ENCODE results near the gene CSMD2. TPM values are rescaled to one million over a fixed set of nuclear protein-coding genes. Genes with fewer than 3 reads are reported as not detected.

Gene CSMD2
- total RNA-seq, 1 donor from 2014 or later, result not detected

DNA sequence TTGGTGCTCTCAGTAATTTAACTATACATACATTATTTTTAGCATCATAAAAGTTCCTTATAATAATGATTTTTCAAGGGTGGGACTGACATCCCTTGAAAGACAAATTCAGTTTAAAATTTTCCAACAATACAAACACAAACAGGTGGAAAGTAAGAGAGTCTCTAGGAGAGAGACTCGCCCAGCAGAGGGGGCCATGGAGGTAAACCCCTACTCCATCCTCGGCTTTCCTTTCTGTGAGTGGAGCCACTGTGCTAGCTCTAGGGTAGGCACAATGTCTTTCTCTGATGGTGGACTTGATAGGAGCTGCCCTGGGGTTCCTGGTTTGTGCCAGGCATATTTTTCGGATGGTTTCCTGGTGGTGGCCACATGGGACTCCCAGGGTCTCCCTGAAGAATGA lies 8.3 kb downstream of the CSMD2 start:
- DNase-seq (ENCODE audit: low read depth), result no peak

- DNase-seq (ENCODE audit: low read depth), result no peak
Observed at GRCh38 chr1:34155860-34156259, 9.2 kb downstream of the CSMD2 start.

DNA sequence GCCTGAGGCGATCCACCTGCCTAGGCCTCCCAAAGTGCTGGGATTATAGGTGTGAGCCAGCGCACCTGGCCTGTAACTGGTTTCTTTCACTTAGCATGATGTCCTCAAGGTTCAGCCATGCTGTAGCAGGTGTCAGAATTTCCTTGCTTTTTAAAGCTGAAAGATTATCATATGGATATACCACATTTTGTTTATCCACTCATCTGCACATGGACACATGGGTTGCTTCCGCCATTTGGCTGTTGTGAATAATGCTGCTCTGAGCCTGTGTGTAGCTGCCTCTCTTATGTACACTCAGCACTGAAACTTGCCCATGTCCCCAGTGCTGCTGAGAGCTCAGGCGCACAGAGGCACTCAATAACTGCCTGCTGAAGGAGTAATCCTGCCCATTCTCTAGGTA lies 11.8 kb downstream of the CSMD2 start:
- no peak for DNase-seq (ENCODE audit: low read depth)

DNA sequence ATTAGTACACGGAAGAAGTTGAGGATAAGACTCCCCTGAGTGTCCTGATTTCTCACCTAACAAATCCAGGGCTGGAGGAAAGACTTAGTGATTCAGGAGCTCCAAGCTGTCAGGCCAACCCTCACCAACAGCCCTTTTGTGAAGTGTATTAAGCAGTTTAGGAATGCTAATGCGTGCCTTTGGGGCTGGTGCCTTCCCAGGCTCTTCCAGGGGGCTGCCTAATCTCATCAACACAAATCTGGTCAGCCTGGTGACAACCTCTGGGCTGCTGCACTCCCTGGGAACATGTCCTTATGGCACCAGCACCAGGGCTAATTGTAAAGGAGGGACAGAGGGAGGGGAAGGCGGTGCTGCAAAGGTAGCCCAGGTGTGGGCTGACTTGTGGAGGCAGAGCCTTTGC lies 15.5 kb downstream of the CSMD2 start:
- no peak for DNase-seq (ENCODE audit: low read depth)

DNA sequence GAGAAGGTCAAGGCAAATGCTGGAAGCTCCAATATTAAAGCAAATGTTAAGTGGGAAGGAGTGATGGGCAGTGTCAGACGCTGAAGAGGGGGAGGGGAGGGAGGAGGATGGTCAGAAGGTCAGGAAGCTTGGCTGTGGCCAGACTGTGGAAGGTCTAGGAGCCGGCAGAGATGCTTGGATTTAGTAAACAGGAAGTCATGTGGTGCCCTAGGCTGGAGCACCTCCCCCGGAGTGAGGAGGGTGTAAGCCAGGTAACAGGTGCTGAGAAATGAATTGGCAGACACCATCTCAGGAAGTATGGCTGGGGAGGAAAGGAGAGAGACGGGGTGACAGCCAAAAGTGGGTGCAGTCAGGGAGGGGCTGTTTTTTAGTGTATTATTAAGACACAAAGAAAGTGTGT lies 17.7 kb downstream of the CSMD2 start:
- DNase-seq (ENCODE audit: low read depth), result no peak

GRCh38 chr1:34144766-34145165 lies 20.3 kb downstream of the CSMD2 start:
- no peak for DNase-seq (ENCODE audit: low read depth)

DNA sequence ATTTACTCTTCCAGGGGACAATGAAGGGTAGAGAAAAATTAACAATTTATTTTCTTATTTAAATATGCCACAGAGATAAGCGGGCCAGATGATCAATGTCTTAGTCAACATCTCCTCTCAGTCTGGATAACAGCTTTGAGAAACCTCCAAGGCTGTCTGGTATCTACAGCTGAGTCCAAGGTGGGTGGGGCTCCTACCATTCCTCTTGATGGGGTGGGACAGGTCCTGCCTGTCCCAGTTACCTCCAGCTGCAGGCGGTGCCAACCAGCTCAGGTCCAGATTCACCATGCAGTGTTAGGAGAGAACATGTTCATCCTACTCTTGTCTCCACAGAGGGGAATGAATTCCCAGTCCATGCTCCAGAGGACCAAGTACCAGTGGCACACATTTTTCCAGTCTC lies 21.1 kb downstream of the CSMD2 start:
- DNase-seq (ENCODE audit: low read depth), result no peak

DNA sequence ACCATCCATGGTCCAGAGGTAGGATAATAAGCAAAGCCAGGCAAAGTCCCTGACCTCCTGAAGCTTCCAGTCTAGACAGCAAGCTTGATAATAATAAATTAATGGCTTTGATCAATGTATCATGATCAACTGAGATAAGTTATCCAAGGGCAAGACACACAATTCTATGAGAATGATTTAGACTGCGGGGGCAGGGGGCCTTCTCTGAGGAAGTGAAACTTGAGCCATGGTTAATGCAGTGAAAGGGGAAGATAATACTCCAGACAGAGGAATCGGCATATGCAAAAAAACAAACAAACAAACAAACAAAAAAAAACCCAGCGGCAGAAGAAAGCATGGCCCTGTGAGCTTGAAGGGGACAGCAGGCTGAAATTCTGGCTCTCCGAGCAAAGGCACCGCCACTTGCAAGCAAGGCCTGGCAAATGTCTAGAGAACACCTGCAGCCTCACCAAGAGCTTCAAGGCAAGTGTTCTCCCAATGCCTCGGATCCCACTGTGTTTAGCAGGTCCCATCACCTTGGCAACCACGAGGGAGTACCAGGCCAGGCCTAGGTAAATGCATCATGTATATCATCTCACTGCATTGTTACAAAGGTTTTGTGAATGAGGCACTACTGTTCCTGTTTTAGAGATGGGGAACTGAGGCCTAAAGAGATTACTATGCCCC lies 24.9 kb downstream of the CSMD2 start:
- no peak for DNase-seq (ENCODE audit: low read depth)

GRCh38 chr1:34137411-34137810 lies 27.6 kb downstream of the CSMD2 start:
- DNase-seq (ENCODE audit: low read depth), result no peak

GRCh38 chr1:34132161-34132420 lies 32.9 kb downstream of the CSMD2 start:
- DNase-seq (ENCODE audit: low read depth), result no peak

DNA sequence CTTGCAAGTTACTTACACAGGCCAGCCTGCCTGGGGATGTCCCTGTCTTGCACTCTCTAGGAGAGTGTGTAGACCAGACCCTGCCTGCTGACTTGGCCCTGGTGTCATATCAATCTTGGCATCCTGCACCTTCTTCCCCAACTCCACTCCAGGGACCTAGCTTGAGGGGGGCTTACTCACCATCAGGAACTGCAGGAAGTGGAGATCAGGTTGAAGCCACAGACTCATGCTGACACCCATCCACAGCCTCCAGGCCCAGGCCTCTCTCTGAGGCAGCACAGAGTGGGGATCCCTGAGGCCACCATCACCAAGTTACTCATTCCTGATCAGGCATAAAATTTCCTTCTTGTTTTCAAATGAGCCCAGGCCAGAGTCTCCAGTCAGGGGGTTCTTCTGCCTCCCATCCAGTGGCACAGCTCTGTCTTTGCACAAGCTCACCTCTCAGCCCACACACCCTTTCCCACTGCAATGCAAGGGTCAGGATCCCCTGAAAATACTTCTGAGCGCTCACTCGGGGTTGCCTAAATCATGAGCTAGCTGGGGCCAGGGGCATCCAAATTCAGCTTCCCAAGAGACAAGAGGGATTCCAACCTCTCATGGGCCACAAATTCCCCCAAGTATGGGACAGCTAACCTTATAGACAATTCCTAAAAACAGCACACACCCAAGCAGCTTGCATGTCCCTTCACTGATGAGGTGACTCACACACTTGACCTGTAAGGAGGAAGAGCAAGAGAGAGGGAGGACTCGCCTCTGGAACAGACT lies 33.5 kb downstream of the CSMD2 start:
- DNase-seq (ENCODE audit: low read depth), result no peak

DNA sequence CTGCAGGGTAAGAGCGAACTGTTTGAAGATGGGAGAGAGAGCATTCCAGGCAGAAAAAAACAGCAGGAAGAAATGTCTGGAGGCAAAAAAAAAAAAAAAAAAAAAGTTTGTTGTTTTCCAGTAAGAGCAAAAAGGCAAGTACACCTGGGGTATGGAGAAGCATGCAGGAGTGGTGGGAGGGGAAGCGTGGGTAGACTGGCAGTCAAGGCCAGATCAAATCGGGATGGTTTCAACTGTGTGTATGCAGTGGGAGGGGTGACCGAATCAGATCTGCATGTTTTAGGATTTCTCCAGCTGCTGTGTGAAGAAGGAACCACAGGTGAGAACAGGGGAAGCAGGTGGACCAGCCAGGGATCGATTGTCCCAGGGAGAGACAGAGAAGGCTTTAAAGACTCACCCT lies 34.7 kb downstream of the CSMD2 start:
- no peak for DNase-seq (ENCODE audit: low read depth)

- DNase-seq (ENCODE audit: low read depth), result no peak
Observed at GRCh38 chr1:34129630-34130029, 35.4 kb downstream of the CSMD2 start.

DNA sequence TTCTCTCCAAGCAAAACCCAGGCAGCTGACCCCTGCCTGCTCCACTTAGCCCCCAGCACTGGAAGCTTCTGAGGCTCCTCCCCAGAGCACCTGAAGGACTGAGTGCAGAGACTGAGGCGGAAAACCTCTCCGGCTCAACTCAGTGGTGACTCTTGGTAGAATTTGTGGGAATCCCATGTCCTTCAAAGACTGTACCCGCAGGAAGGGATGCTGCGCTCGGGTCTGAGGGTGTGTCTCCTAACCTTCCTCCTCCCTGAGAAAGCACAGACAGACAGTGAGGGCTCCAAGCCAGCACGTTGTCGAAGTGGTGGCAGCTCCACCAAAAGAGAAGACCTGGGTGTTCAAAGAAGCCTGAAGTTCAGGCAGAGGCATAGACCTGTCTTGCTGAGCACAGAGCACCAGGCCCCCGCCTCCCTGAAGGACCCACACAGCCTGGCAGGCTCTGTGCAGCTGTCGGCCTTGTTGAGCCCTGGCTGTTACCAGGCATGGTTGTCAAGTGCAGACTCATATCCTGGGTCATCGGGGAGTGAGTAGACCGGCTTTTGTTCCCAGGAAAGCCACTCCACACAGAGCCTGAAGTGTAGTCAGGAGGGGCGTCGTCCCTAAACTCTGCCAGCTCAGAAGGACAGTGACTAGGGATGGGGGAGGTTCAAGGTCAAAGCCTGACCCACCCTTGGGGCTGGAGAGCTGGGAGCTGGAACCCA lies 36.7 kb downstream of the CSMD2 start:
- DNase-seq (ENCODE audit: low read depth), result no peak

DNA sequence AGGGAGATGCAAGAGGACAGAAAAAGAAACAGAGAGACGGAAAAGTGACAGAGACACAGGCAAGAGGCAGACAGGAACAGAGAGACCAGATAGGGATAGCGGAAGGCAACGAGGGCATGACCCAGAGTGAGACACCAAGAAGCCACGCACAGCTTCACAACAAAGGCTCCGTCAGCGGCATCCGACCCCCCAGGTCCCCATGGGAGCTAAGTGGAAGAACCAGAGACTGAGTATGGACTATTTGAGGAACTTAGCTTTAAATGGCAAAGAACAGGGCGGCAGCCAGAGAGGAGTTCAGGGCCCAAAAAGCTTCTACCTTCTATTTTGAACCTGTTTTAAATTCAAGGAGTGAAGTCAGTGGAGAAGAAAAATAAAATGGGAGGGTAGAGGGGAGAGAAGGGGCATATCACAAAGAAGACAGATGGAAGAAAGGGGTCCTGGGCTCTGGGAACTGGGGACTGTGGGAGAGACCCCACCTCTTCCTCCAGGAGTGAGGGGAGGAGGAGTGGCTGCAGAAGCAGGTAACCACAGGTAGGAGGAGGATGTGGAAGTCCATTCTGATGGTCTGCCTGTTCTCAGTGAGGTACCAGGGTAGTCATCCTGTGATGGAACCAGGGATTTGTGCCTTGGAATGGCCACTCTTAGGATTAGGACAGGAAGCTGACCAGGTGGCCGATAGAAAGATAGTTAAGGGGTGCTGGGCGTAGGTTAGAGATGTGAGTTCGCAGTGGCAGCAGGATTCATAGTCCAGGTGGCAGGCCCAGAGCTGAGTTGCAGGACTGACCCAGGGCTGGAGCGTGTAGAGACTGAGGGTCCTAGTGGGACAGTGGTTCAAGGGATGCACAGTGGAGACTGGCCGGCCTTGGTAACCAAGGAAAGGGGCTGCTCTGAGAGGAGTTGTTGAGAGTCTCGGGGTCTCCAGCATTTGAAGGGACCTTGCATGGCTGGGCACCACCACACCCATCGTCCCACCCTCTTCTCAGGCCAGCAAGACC lies 37.7 kb downstream of the CSMD2 start:
- no peak for DNase-seq (ENCODE audit: low read depth)

DNA sequence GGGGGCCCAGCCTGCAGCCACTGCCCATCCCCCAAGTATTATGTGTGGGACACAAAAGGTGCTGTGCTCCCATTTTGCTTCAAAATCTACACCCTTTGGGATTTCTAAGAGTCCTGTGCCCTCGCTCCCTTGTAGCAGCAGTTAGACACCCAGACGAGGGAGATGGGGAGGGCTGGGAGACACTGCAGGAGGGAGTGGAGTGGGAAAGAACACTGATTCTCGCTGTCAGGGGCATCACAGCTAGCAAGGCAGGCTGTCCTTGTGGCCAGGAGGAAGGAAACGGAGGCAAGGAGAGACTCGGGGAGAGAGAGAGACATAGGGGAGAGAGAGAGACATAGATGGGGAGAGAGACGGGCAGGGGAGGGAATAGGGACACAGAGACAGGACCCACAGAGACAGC lies 38.5 kb downstream of the CSMD2 start:
- no peak for DNase-seq (ENCODE audit: low read depth)

GRCh38 chr1:34125721-34126380 lies 39.2 kb downstream of the CSMD2 start:
- DNase-seq (ENCODE audit: low read depth), result no peak

- DNase-seq (ENCODE audit: low read depth), result no peak
Observed at GRCh38 chr1:34122080-34122932, 42.7 kb downstream of the CSMD2 start.

DNA sequence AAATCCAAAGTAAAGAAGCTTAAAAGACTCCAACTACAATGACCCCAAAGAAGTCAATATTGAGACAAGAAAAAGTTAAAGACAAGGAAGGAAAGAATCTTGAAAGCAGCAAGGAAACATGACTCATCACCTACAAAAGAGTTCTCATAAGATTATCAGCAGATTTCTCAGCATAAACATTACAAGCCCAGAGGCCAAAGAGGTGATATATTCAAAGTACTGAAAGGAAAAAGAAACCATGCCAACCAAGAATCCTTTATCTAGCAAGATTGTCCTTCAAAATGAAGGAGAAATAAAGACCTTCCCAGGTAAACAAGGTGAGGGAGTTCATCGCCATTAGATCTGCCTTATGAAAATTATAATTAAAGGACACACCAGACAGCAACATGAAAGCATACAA lies 49.8 kb downstream of the CSMD2 start:
- no peak for DNase-seq (ENCODE audit: low read depth)

DNA sequence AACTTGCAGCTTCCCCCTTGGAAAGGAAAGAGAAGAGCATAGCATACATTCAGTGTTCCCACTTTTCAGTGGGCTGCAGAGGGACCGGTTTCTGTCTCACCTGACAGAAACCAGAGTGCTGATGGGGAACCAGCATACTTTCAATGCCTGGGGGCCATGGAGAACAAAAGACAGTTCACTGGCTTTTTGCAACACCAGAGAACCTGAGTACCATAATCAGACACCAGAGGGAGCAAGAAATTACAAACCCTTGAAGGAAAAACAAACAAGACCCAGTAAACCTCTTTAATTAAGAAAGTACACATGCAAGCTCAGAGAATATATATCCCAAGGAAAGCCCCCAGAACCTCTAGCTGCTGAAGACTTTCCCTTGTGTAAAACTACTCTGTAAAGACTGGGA lies 51.1 kb downstream of the CSMD2 start:
- no peak for DNase-seq (ENCODE audit: low read depth)
